GM23248 (cell line): ENCODE measurements around the gene NFILZ. TPM values are rescaled to one million over a fixed set of nuclear protein-coding genes. Genes with fewer than 3 reads are reported as not detected.
A peak's percentile ranks its signal among the peaks of the same experiment; 100 is the strongest.

Source experiments
- DNase-seq: peaks from one replicate; pipeline ENCODE4 v3.0.0-alpha.2; 2015
- H2AFZ ChIP-seq: fragments of 200-600 bp; sonication (generic); 2 replicates; pipeline ENCODE4 v1.6.1; 2016; ENCODE audit warnings: antibody characterized with exemption
- H3F3A ChIP-seq: fragments of 200-600 bp; sonication (generic); 2 replicates; pipeline ENCODE4 v1.6.1; 2016; ENCODE audit warnings: mild to moderate bottlenecking, antibody characterized with exemption, mixed run types; ENCODE audit not compliant: insufficient read depth
- H3K27ac ChIP-seq: fragments of 200-600 bp; sonication (generic); 2 replicates; pipeline ENCODE4 v1.5.1; 2016; ENCODE audit warnings: mild to moderate bottlenecking
- H3K27me3 ChIP-seq: fragments of 200-600 bp; sonication (generic); replicated peaks from 2 replicates; pipeline ENCODE4 v1.6.1; 2016; ENCODE audit warnings: mild to moderate bottlenecking; ENCODE audit not compliant: insufficient read depth
- H3K36me3 ChIP-seq: fragments of 200-600 bp; sonication (generic); 2 replicates; pipeline ENCODE4 v1.6.1; 2016; ENCODE audit warnings: low read depth, mild to moderate bottlenecking
- H3K4me1 ChIP-seq: fragments of 200-600 bp; sonication (generic); 2 replicates; pipeline ENCODE4 v1.6.1; 2016; ENCODE audit warnings: mild to moderate bottlenecking; ENCODE audit not compliant: insufficient read depth
- H3K4me2 ChIP-seq: fragments of 200-600 bp; sonication (generic); one replicate; pipeline ENCODE4 v1.6.1; 2016; ENCODE audit warnings: mild to moderate bottlenecking; ENCODE audit not compliant: unreplicated experiment
- H3K4me3 ChIP-seq: fragments of 200-600 bp; sonication (generic); 2 replicates; pipeline ENCODE4 v1.5.1; 2016; ENCODE audit warnings: mild to moderate bottlenecking
- H3K79me2 ChIP-seq: fragments of 200-600 bp; sonication (generic); 2 replicates; pipeline ENCODE4 v1.6.1; 2016; ENCODE audit warnings: mild to moderate bottlenecking; ENCODE audit not compliant: insufficient read depth
- H3K9ac ChIP-seq: fragments of 200-600 bp; sonication (generic); 2 replicates; pipeline ENCODE4 v1.6.1; 2016; ENCODE audit warnings: mild to moderate bottlenecking
- H3K9me2 ChIP-seq: fragments of 200-600 bp; sonication (generic); 2 replicates; pipeline ENCODE4 v1.6.1; 2016; ENCODE audit warnings: mixed run types, mild to moderate bottlenecking, moderate library complexity; ENCODE audit not compliant: insufficient read depth
- H3K9me3 ChIP-seq: fragments of 200-600 bp; sonication (generic); one replicate; pipeline ENCODE4 v1.6.1; 2017; ENCODE audit warnings: low read depth
- H4K20me1 ChIP-seq: fragments of 200-600 bp; sonication (generic); 2 replicates; pipeline ENCODE4 v1.6.0; 2016; ENCODE audit not compliant: insufficient read depth
- EZH2 ChIP-seq: fragments of 200-600 bp; sonication (generic); IDR thresholded peaks from 2 replicates; pipeline ENCODE4 v1.6.1; 2018; ENCODE audit warnings: antibody characterized with exemption, mild to moderate bottlenecking; ENCODE audit not compliant: insufficient read depth, poor library complexity, severe bottlenecking
- EZH2phosphoT487 ChIP-seq: fragments of 200-600 bp; sonication (generic); IDR thresholded peaks from 2 replicates; pipeline ENCODE4 v1.6.1; 2018; ENCODE audit warnings: antibody characterized with exemption, moderate library complexity, mild to moderate bottlenecking, low read depth; ENCODE audit not compliant: insufficient read depth
- WGBS, 2 experiments: methylation state at CpG; one replicate each; pipeline ENCODE4 v1.1.6; 2015 to 2017; ENCODE audit warnings: low lambda C conversion rate in 2 of 2, low coverage in 1 of 2; ENCODE audit errors: missing lambda C conversion rate in 2 of 2; 5-methylcytosine and 5-hydroxymethylcytosine counted together
- in situ Hi-C: fragments of 300-500 bp; cut with MboI; formaldehyde crosslinking; loops from 2 replicates; pipeline ENCODE4 v1.15.0; 2020
- polyA plus RNA-seq: library from polyadenylated mRNA; unstranded; fragments of >200 nt; fragmentation: Nextera tagmentation; extraction: Ambion mirVana; gene quantifications from 2 replicates; pipeline ENCODE4 v1.2.1, GENCODE V29; 2016
- total RNA-seq: library from RNA; depleted of rRNA; stranded (reverse); fragments of >200 nt; shearing (Covaris generic); gene quantifications from 2 replicates; pipeline ENCODE4 v1.2.3, GENCODE V29; 2014

Gene NFILZ
- total and polyA plus RNA-seq, 2 experiments from 2014 or later, result not detected

DNA sequence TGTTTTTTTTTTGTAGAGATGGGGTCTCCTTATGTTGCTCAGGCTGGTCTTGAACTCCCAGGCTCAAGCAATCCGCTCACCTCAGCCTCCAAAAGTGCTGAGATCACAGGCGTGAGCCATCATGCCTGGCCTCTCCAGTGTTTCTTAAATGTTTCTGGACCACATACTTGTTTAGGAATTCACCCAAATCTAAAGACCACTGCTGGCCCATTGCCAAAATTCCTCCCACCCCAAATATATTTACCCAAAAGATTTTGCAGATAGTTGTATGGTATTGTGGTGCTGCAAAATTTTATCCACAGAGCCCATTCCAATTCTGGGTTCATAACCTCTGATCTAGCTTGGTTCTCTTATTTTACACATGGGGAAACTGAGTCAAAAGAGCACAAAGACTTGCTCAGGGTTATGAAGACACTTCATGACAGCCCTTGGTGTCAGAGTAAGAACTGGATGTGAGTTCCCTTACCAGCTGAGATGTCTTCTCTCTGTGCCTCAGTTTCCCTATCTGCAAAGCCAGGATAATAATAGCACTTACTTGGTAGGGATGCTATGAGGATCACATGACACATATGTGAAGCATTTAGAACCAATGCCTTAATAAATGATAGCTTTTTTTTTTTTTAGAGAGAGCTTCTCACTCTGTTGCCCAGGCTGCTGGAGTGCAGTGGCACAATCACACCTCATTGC is 10.9 kb downstream of the NFILZ start:
- H4K20me1 ChIP-seq, result no peaks in the 10 kb centered on the region
- H3F3A ChIP-seq, result no peaks in the 10 kb centered on the region
- no peak overlapping the region for H2AFZ ChIP-seq
- no peaks in the 10 kb centered on the region for H3K36me3 ChIP-seq
- 67 to 69% methylated on average over 2 of the region's 2 CpGs for WGBS, 2 experiments
- no peak for DNase-seq
- in situ Hi-C loops, result no loop called here
- no peaks in the 10 kb centered on the region for H3K79me2 ChIP-seq
- H3K9me2 ChIP-seq, result no peaks in the 10 kb centered on the region
- H3K4me2 ChIP-seq, result no peak overlapping the region
- no peak overlapping the region for H3K27ac ChIP-seq
- no peaks in the 10 kb centered on the region for H3K27me3 ChIP-seq
- no peak overlapping the region for H3K9ac ChIP-seq
- no peak overlapping the region for H3K4me3 ChIP-seq
- TF ChIP-seq EZH2 (no peak), EZH2phosphoT487 (no peak)
- no peaks in the 10 kb centered on the region for H3K4me1 ChIP-seq
- no peaks in the 10 kb centered on the region for H3K9me3 ChIP-seq

DNA sequence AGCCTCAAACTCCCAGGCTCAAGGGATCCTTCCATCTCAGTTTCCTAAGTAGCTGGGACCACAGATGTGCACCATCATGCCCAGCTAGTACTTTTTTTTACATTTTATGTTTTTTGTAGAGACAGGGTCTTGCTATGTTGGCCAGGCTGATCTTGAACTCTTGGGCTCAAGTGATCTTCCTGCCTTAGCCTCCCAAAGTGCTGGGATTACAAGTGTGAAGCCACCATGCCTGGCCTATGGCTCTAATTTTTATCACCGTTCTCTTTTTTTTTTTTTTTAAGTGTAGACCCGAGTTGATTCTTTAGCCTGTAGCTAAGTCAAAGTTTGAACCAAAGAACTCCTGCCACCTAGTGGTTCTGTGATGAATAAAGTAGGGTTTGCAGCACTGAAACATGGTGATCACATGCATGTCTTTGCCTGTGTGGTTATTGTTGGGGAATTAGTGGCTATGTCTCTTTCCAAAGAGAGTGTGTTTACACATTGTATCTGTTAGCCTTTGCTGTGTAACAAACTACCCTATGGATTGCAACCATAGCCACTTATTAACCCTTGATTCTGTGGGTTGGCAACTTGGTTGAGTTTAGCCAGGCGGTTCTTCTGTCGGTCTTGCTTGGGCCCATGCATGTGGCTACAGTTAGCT is 11.6 kb downstream of the NFILZ start:
- no peaks in the 10 kb centered on the region for H3K27me3 ChIP-seq
- no peaks in the 10 kb centered on the region for H3K9me3 ChIP-seq
- TF ChIP-seq EZH2 (no peak), EZH2phosphoT487 (no peak)
- no peak overlapping the region for H2AFZ ChIP-seq
- no peak overlapping the region for H3K27ac ChIP-seq
- no peaks in the 10 kb centered on the region for H3K4me1 ChIP-seq
- H3K9me2 ChIP-seq, result no peaks in the 10 kb centered on the region
- DNase-seq, result peak; percentile 70
- H3K9ac ChIP-seq, result no peak overlapping the region
- no peaks in the 10 kb centered on the region for H3K36me3 ChIP-seq
- 47 to 51% methylated on average over 4 of the region's 4 CpGs for WGBS, 2 experiments
- H4K20me1 ChIP-seq, result no peaks in the 10 kb centered on the region
- no peaks in the 10 kb centered on the region for H3F3A ChIP-seq
- in situ Hi-C loops, result no loop called here
- no peaks in the 10 kb centered on the region for H3K79me2 ChIP-seq
- H3K4me2 ChIP-seq, result no peak overlapping the region
- no peak overlapping the region for H3K4me3 ChIP-seq

DNA sequence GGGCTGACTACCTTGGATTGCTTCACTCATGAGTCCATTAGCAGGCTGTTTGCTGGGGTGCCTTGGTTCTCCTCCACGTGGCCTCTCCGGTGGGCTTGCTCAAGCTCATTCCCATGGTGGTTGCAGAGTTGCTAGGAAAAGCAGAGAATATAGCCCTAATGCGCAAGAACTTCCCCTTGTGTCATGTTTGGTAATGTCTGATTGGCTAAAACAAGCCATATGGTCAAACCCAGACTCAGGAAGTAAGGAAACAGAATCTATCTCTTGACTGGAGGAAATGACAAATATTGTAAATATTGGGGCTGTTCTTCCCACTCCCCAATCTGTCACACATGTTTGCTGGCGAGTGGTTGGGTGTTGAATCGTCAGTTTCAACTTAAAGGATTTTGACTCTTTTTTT is 12.1 kb downstream of the NFILZ start:
- no peaks in the 10 kb centered on the region for H3K9me3 ChIP-seq
- no peak for DNase-seq
- no peaks in the 10 kb centered on the region for H3K79me2 ChIP-seq
- H3K9ac ChIP-seq, result no peak overlapping the region
- TF ChIP-seq EZH2phosphoT487, result no peak
- no peak for TF ChIP-seq EZH2
- no peaks in the 10 kb centered on the region for H3K27me3 ChIP-seq
- no peaks in the 10 kb centered on the region for H3F3A ChIP-seq
- no peak overlapping the region for H2AFZ ChIP-seq
- no peaks in the 10 kb centered on the region for H3K4me1 ChIP-seq
- H3K27ac ChIP-seq, result no peak overlapping the region
- in situ Hi-C loops, result no loop called here
- no peaks in the 10 kb centered on the region for H3K9me2 ChIP-seq
- no peaks in the 10 kb centered on the region for H3K36me3 ChIP-seq
- H4K20me1 ChIP-seq, result no peaks in the 10 kb centered on the region
- 46 to 55% methylated on average over 5 of the region's 5 CpGs for WGBS, 2 experiments
- no peak overlapping the region for H3K4me3 ChIP-seq
- H3K4me2 ChIP-seq, result no peak overlapping the region

DNA sequence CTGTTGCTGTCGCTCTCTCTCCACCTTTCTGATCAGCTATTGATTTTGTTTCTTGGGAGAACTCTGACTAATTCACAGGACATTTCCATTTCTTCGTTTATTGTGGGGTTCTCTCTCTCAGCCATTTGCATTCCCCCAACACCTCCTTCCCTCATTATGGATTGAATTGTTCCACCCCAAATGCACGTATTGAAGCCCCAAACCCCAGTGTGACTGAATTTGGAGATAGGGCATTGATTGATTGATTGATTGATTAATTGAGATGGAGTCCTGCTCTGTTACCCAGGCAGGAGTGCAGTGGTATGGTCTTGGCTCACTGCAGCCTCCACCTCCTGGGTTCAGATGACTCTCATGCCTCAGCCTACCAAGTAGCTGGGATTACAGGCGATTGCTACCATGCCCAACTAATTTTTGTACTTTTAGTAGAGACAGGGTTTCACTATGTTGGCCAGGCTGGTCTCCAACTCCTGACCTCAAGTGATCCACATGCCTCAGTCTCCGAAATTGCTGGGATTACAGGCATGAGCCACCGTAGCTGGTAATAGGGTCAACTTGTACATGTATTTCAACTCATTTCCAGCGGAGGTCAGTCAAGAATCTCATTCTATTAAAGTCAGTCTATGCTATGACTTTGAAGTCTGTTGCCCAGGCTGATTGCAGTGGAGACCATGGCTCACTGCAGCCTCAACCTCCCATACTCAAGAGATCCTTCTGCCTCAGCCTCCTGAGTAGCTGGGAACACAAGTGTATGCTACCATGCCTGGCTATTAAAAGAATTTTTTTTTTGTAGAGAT is 13.6 kb downstream of the NFILZ start:
- 23 to 25% methylated on average over 7 of the region's 7 CpGs for WGBS, 2 experiments
- Histone ChIP-seq H3K27ac (no peak overlapping the region), H3K9ac (no peak overlapping the region), H3K27me3 (no peaks in the 10 kb centered on the region), H2AFZ (no peak overlapping the region), H4K20me1 (no peaks in the 10 kb centered on the region), H3K36me3 (no peaks in the 10 kb centered on the region), H3K9me3 (no peaks in the 10 kb centered on the region), H3K4me3 (no peak overlapping the region), H3K9me2 (no peaks in the 10 kb centered on the region), H3K4me1 (no peaks in the 10 kb centered on the region), H3F3A (no peaks in the 10 kb centered on the region), H3K4me2 (no peak overlapping the region), H3K79me2 (no peaks in the 10 kb centered on the region)
- DNase-seq, result no peak
- in situ Hi-C loops, result no loop called here
- no peak for TF ChIP-seq EZH2phosphoT487
- no peak for TF ChIP-seq EZH2
